GM19023 (cell line): Measurements from ENCODE around the gene RTP5.
"Not testable (repeated sequence)": the region's sequence is repeated elsewhere in the genome, so short reads cannot be mapped to it uniquely, and the experiment has no call there.

Experiments used
- ATAC-seq: cut with Tn5 transposase; IDR thresholded peaks from one replicate; pipeline ENCODE4 v1.9.1; 2021; ENCODE audit warnings: mild to moderate bottlenecking, moderate library complexity; ENCODE audit not compliant: unreplicated experiment

RTP5 gene

DNA sequence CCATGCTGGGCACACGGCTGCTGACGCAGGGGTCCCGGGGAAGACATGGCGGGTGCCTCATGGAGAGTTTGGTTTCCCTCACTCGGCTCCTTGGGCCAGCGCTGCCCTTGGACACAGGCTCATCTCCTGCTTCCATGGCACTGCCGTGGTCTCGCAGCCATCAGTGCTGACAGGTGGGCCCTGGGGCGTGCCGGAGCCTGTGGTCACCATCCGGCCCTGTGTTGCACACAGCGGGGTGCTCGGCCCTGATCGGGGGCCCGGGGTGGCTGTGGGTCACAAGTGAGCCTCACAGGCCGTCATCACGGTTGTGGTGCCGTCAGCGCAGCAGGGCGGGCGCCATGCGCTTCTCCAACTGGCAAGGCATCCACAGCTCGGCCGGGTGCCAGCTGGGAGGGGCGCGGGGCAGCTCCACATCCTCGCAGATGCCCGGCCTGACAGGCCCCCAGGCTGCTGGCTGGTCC lies 582 bp downstream of the RTP5 start:
- no peak for ATAC-seq

DNA sequence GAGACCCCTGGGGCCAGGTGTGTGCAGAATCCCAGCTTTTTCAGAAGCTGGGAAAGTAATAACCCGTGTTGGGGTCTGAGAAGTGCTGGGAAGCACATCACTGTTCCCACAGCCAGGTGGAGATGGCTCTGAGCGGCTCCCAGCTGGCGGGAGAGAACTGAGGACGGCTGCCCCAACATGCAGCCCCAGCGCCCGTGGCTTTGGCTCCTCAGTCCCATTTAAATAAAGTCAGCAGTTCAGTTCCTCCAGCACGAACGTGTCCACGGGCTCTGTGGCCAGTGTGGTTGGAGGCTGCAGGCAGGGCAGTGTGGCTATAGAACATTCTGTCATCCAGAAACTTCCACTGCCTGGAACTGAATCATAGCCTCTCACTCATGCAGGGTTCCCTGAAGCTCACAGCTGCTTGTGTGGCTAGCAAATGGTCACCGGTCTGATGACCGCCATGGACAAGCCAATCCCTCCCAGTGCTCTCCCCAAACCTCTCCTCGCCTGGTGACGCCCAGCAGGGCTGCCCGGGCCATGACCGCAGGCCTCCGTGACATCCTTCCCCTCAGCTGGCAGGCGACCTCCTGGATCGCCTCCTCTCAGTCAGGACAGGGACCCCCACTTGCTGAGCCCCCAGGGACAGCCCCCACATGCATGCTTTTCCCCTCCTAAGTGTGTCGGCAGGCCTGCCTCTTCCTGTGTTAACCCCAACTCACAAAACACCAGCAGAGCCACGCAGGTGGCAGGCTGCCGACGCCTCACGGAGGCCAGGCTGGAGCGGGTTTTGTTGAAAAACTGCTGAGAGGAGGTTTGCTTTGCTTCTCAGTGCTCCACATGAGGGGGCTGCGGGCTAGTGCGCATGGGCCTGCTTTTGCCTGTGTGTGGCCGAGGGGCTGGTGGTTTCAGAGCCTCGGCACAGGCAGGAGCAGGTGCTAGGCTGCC lies 1.3 kb downstream of the RTP5 start:
- ATAC-seq: no peak

DNA sequence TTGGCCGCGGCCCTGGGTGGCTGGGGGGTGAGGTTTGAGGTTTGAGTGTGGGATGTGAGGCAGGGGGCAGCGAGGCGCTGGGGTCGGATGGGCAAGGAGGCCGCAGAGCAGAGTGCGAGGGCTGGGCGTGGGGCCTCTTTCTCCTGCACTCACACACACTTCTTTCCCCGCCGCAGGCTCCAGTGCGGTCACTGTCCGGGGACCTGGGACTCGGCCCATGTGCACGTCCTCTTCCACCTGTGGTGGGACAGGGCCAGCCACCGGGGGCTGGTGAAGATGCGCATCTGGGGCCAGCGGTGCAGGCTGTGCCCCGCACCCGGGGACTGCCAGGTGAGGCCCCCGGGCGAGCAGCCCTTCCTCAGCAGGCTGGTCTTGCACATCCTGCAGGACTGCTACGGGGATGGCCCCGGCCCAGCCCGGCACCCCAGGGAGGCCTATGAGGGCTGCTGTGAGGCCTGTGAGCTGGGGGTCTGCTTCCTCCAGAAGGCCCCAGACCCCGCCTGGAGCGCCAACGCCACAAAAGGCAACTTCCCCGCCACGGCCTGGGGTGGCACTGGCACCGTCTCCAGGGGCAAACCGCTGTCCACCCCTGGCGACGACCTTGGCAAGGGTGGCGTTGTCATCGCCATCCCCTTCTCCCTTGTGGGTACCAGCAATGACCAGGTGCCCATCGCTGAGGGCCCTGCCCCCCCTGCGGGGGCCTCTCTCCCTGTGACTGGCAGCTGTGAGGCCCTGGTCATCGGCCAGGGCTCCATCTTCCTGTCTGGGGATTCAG lies 2.2 kb downstream of the RTP5 start:
- ATAC-seq: no peak

DNA sequence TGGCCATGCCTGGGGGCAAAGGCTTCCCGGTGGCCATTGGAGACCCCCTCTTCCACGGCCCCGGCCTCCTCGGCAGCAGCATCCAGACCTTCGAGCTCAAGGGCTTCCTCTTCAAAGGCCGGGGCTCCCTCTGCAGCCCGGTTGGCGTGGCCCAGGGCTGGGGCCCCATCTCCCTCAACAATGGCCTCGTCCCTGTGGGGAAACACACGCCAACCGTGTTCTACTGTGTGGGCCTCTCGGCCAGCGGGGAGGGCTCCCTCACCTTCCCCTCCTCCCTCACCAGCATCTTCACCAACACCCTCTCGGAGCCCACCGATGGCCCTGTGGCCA lies 2.7 kb downstream of the RTP5 start:
- no peak for ATAC-seq

DNA sequence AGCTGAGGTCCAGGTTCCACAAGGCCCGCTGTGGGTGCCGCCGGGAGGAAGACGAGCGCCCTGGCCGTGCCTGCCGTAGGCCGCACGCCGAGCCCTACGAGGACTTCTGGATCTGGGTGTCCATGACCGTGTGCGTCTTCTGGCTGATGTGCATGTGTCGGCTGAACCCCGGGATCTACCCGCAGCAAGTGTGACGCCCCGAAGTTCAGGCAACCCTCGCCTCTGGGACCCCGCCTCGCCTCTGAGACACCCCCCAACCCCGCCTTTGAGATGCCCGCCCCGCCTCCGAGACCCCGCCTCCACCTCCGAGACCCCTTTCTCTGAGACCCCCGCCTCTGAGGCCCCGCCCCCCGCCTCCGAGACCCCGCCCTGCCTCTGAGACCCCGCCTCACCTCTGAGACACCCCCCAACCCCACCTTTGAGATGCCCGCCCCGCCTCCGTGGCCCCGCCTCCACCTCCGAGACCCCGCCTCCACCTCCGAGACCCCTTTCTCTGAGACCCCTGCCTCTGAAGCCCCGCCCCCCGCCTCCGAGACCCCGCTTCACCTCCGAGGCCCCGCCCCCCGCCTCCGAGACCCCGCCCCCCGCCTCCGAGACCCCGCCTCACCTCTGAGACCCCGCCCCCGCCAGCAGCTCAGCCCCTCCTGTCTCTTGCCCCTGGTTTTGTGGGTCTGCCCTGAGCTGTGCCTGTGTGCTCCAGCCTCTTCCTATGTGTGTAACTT lies 3.7 kb downstream of the RTP5 start:
- ATAC-seq: no peak

DNA sequence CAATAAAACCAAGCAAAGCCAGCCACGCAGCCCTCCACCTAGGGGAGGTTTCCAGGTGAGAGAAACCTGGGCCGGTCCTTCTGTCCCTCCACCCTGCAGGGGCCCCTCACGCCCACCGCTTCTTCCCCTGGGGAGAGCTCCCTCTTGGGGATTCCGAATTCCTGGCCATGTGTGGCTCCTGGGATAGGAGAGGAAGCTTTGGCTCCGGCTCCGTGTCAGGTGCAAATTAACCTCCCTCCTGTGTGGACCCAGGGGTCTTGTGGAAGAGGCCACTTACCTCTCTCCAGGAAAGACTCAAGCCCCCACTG lies 4.2 kb downstream of the RTP5 start:
- no peak for ATAC-seq

DNA sequence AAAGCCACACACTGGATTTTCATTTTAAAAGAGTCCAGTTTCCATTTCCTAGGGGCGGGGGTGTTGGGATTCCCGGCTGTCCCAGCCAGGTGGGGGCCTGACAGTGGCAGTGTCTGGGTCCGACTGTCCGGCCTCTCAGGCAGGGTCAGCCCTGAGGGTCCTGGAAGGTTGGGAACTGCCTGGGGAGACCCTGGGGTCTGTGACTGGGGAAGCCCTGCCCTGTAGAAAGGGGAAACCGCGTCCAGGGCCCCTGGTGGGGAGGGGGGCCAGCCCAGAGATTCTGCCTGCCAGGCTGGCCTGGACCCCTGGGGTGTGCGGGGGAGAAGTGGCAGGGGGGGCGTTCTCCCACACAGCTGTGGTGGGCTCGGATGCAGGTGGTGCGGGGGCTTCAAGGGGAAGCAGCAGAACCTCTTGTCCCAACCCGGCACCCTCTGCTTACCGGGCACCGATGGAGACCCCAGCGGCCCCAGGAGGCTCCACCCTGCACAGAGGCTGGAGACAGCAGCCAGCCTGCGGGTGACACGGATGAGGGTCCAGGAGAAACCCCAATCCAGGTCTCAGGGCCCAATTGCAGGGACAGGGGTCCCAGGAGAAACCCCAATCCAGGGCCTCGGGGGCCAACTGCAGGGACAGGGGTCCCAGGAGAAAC lies 4.9 kb downstream of the RTP5 start:
- no peak for ATAC-seq

DNA sequence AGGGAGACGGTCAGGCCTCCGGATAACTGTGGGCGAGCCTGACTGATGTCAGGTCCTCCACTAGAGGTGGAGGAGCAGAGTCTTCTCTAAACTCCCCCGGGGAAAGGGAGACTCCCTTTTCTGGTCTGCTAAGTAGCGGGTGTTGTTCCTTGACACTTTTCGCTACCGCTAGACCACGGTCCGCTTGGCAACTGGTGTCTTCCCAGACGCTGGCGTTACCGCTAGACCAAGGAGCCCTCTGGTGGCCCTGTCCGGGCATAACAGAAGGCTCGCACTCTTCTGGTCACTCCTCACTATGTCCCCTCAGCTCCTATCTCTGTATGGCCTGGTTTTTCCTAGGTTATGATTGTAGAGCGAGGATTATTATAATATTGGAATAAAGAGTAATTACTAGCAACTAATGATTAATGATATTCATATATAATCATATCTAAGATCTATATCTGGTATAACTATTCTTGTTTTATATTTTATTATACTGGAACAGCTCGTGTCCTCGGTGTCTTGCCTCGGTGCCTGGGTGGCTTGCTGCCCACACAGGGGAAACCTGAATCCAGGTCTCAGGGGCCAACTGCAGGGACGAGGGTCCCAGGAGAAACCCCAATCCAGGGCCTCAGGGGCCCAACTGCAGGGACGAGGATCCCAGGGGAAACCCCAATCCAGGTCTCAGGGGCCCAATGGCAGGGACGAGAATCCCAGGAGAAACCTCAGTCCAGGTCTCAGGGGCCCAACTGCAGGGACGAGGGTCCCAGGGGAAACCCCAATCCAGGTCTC lies 6.4 kb downstream of the RTP5 start:
- not testable (repeated sequence) for ATAC-seq

DNA sequence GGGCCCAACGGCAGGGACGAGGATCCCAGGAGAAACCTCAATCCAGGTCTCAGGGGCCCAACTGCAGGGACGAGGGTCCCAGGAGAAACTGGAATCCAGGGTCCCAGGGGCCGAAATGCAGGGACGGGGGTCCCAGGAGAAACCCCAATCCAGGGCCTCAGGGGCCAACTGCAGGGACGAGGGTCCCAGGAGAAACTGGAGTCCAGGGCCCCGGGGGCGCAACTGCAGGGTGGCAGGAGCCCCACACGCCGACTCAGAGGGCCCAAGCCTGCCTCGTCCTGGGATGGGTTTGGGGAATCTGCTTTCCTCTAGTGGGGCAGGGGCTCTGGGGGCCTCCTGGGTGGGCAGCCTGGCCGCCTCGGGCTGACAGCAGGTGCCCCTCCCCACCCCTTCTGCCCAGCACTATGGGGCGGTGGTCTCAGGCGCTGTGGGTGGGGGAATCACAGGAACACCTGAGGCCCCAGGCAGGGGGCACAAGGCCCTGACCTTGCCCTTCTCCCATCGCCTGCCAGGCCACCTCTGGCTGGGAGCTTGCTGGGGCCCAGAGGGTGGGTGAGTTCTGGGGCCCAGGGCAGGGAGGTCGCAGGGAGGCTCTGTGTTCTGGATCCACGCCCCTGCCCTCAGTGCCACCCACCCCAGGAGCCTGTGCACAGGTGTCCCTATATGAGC lies 7.1 kb downstream of the RTP5 start:
- no peak for ATAC-seq

DNA sequence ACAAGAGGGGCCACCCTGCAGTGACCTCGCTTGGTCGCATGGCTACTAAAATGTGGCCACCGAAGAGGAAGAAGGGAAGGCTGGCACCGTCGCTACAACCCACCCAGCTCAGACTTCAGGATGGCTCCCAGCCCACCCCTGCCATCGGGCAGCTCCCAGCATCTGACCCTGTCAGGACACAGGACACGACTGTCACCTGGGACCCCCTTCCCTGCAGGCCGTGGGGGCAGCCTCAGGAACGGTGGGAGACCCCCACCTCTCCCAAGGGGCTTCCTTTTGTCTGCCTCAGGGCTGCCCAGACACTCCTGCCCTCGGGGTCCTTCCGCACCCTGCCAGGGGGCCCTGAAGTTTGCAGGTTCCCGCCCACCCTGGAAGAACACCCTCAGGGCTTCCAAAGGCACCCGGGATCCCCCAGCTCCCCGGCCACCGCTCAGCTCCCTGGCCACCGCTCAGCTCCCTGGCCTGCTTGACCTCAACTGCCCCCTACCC lies 7.7 kb downstream of the RTP5 start:
- ATAC-seq: no peak

DNA sequence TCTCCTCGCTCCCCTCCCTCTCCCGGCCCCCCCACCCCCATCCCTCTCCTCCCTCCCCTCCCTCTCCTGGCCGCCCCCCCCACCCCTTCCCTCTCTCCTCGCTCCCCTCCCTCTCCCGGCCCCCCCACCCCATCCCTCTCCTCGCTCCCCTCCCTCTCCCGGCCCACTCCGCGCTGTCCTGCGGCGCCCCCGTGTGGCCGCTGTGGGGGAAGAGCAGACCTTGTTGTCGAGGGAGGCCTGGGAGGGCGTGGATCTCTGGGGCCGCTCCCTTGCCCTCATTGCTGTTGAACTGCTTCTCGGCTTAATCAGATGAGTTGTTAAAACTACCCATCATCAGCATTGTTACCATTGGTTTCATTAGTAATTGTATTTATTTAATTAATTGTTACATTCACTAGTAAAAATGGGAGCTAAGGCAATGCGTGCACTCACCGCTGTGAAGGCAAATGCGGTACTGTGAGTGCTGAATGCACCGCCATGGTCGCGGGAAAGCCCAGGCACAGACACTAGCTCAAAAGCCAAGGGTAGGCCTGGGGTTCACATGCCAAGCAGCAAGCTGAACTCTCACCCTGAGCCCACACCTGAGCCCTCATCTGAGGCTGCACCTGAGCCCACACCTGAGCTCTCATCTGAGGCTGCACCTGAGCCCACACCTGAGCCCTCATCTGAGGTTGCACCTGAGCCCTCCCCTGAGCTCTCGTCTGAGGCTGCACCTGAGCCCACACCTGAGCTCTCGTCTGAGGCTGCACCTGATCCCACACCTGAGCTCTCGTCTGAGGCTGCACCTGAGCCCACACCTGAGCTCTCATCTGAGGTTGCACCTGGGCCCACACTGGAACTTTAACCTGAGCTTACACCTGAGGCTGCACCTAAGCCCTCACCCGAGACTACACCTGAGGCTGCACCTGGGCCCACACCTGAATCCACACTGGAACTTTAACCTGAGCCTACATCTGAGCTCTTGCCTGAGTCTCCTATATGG lies 8.8 kb downstream of the RTP5 start:
- ATAC-seq: no peak

DNA sequence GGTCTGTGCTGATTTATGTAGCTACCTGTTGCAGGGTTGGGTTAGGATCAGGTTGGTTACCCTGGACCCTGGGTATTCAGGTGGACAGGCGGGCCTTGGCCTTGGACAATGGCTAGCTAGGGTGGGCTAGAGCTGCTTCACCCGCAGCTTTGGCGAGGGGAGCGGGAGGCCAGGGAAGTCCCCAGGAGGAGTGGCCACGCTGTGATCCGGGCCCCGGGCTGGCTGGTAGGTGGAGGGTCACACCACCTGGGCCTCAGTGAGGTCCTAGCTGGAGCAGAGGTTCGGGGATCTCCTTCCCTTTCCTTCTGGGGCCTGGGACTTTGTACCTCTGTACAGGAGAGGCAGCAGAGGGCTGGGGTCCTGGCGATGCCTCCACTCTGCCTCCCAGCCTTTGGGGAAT lies 9.8 kb downstream of the RTP5 start:
- no peak for ATAC-seq

DNA sequence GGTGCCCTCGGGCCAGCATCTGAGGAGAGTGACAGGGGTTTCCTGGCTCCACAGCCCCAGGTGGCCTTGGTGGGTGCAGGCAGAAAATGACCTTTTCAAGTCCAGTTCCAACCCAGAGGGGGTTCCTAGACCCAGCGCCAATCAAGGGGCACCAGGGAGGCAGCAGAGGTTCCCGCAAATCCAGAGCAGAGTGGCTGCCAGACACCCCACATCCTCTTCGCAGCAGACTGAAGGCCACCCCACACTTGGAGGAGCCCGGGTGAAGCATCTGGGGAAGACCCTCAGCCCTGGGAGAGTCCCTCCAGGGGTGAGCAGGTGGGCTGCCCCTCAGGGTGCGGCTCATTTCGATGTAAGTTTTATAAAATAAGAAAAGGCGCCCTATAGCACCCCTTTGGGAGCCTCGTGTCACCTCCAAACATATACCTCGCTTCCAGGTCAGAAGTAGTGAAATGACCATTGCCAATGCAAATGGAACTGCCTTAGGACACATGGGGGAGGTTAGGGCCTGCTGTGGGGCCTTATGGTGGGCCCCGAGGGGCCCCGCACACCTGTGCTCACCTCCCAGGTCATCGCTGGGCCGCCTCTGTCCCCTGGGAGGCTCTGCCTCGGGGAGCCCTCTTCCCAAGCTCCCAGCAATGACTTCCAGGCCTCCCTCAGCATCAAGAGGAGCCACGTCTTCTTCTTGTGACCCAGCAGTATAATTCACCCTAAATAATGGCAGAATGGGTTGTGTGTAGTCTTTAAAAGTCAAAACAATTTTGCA lies 11.0 kb downstream of the RTP5 start:
- ATAC-seq: no peak

DNA sequence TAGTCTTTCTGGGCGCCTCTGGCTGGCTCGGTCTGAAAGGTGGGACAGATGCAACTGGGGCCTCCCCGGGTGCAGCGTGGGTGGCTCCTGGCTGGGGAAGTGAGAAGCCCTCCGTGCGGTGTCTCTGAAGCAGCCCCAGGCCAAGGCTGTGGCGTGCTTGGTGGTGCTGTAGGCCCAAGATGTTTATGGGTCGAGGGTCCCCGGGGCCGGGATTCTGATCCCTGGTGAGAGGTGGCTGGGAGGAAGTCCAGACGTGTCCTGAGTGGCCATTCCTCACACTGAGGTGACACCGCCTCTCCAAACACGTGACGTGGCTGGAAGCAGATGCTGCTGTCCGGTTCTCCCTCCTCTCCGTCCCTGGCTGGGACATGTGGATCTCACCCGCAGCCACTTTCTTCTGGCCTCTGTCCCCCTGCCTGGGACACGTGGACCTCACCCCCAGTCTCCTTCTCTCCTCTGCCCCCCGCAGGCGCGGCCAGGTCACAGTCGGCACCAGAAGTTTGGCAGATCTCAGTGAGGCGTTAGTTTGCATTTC lies 12.6 kb downstream of the RTP5 start:
- ATAC-seq: peak; percentile 66

DNA sequence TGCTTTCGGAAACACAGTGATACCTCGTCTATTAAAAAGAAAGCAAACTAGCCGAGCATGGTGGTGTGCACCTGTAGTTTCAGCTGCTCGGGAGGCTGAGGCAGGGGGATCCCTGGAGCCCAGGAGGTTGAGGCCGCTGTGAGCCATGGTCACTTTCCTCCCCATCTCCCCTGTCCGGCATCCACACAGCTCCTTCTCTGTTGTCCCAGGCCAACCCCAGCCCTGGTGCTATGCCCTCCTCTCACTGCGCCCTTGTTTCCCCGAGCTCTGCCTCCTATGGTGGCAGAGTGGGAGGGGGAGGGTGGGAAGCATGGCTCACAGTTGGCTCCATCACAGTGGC lies 15.4 kb downstream of the RTP5 start:
- no peak for ATAC-seq

DNA sequence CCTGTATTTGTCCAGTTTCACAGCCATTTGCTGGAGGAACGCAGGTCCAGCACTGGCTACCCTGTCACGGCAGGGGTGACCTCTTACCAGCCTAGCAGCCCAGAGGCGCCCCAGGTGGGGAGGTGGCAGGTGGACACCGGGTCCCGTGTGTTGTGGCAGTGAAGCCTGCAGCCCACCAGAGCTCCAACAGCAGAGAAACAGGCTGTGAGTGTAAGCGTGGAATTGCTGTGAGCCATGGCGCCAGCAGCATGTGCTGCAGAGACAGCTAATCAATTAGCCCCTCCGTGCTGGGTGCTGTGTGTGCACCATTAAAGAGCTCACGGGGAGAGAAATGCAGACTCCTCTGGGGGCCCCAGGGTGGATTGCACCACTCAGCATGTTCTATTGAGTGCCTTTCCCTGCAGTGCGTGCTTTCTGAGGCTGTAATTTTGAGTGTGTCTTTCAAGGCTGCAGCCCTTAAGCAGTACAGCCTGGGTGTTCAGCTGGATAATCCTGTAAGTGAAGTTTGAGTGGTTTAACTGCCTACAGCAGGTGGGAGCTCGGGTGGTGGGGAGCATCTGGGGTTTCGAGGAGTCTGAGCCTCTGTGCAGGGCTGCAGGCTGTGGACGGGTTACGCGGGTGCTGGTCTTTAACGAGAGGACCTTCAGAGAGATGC lies 15.9 kb downstream of the RTP5 start:
- no peak for ATAC-seq

DNA sequence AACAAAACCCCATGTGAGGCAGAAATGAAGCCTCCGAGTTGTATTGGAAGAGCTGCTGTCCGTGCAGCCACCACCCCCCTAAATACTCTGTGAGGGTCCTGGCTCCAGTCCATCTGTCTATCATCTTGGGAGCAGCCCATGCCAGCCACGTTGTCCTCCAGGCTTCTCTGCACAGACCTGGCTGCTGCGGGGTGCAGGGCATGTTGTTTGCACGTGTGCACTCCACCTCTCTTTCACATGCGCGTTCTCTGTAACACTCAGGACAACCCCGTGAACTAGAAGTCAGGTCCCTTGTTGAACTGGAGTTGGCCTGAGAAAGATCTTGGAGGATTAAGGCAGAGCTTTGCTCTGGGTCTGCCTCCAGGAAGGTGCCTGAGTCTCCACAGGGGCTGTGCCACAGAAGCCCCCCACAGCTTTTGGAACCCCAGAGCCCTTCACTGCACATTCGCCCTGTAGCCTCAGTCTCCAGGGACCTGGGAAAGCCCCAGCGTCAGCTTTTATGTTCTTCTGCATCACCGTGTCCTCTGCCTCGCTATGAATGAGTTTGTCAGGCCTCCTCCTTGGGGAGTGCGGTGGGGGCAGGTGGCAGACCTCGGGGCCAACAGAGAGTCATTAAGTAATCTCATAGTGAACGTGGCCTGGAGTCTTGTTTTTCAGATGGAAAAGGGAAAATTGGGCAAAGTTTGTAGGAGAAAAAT lies 16.6 kb downstream of the RTP5 start:
- no peak for ATAC-seq
